ENCODE results near the gene MARK3.

GRCh38 chr14:103483600-103483999 lies 98.4 kb downstream of the MARK3 start:
- TF ChIP-seq CTCF (conservative IDR thresholded peaks at IDR 0.05) = no peak
- TF ChIP-seq EZH2 (IDR thresholded peaks at IDR 0.05; ENCODE audit: low read depth) = no peak

Data from PC-9 (cell line).